ENCODE measurements around the gene PARVB.

PARVB gene

GRCh38 chr22:44215287-44215686, 191.2 kb downstream of the PARVB start:
- DNase-seq (ENCODE audit: low read depth in 2 of 2), result no peak

DNA sequence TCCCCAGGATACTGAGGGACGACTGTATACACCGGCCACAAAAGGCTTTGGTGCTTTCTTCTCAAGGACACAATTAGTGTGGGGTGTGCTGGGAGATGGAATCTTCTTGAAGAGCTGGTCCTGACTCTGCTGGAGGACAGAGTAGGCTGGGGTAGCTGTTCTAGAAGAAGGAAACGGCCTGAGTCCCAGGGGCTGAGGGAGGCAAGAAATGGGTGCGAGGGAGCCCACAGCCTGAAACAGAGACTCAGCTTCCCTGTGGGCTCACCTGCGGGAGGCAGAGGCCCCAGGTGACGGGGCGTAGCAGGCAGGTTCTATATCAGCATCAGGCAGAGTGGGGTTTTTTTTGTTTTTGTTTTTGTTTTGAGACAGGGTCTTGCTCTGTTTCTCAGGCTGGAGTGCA, 193.2 kb downstream of the PARVB start:
- DNase-seq (ENCODE audit: low read depth in 2 of 2), result no peak

DNA sequence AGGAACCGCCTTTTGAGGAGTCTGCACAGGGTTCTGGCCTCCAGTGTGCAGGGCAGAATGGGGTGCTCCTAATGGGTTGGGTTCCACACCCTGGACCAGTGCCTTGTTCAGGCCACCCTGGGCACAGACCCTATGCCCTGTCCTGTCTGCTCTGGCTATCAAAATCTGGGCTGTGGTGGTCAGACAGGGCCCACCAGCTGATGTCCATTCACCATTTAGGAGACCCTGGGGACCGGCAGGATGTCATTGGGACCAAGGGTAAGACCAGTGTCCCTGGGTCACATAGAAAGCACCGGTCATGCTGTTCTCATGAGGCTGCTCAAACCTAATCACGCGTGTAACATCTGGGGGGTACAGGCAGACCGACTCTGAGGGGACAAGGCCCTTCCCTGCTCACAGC, 194.0 kb downstream of the PARVB start:
- DNase-seq (ENCODE audit: low read depth in 2 of 2), result no peak

- DNase-seq (ENCODE audit: low read depth in 2 of 2), result no peak
Observed at GRCh38 chr22:44219101-44219870, 195.2 kb downstream of the PARVB start.

- no peak for DNase-seq (ENCODE audit: low read depth in 2 of 2)
Observed at GRCh38 chr22:44220727-44221680, 196.9 kb downstream of the PARVB start.

DNA sequence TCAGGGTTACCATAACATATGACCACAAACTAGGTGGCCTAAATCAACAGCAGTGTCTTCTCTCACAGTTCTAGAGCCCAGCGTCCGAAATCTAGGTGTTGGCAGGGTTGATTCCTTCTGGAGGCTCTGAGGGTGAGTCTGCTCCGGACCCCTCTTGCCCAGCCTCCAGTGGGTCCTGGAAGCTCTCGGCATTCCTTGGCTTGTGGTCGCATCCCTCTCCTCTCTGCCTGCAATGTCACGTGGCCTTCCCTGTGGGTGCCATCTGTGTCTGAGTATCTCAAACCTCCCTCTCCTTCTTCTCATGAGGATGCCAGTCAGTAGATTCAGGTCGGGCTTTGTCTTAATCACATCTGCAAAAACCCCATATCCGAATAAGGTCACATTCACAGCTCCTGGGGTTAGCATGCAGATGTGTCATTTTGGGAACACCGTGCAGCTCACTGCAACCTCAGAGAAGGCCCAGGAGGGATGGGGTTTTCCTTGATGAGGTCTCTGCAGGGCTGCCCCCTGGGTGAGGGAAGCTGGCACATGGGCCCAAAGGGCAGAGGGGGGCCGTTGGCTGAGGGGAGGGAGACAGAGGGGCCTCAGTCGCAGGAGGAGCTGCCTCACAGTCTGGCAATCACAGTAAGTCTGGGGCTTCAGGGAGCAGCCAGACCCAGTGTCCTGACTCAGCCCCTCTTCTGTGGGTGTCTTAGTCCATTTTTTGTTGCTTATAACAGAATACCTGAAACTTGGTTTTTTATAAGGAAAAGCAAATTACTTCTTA, 197.8 kb downstream of the PARVB start:
- no peak for DNase-seq (ENCODE audit: low read depth in 2 of 2)

Data from activated CD8-positive, alpha-beta memory T cell treated with anti-CD3 and anti-CD28 coated beads for 4 hours (primary cell).